HepG2 (cell line): ENCODE data around the gene CREB3. TPM values are rescaled to one million over a fixed set of nuclear protein-coding genes. Genes with fewer than 3 reads are reported as not detected.

Source experiments
- ATAC-seq: fragments of 200-7000 bp; cut with Tn5 transposase; 3 replicates; pipeline ENCODE4 v1.9.1; 2020; ENCODE audit warnings: mild to moderate bottlenecking, moderate library complexity
- BruUV-seq: library from RNA; stranded (reverse); fragments of 400-500 nt; replicated peaks from 2 replicates; lab custom pipeline; 2021; lab: Mats Ljungman, UMichigan
- CTCF ChIA-PET: fragments of 300-600 bp; formaldehyde crosslinking; extraction: SDS; loops from one replicate; lab custom pipeline; 2021; ENCODE audit warnings: low total read pairs, inconsistent platforms, low intra/inter-chr PET ratio; lab: Yijun Ruan, JAX
- POLR2A ChIA-PET: fragments of 350-600 bp; sonication (Branson Sonifier 250); formaldehyde crosslinking; loops from one replicate; lab custom pipeline; 2020; ENCODE audit warnings: antibody characterized with exemption, inconsistent platforms; lab: Yijun Ruan, JAX
- DNase-seq: peaks from one replicate; pipeline ENCODE4 v3.0.0-alpha.2; 2015; ENCODE audit warnings: low spot score
- FAIRE-seq: peaks from 3 replicates; lab custom pipeline; 2011; peaks lifted over from hg19 to GRCh38; lab: Jason Lieb, UNC
- H2AFZ ChIP-seq: one replicate; pipeline ENCODE4 v1.6.1; 2011; ENCODE audit warnings: low read length, inconsistent platforms
- H3K27ac ChIP-seq: fragments of 300-600 bp; 3 replicates; pipeline ENCODE4 v1.8.0; 2011; ENCODE audit warnings: mixed run types, mild to moderate bottlenecking, mixed read lengths, low read length, inconsistent platforms; ENCODE audit not compliant: insufficient read depth; ENCODE audit errors: extremely low read length
- H3K27me3 ChIP-seq, 2 experiments: fragments of 200-600 bp in 1 of 2; 2 replicates in 1 of 2; 3 replicates in 1 of 2; pipeline versions ENCODE4 v1.6.0 to v1.8.0; 2011; ENCODE audit warnings: low read length in 2 of 2, mild to moderate bottlenecking in 2 of 2, moderate library complexity in 2 of 2, inconsistent platforms in 1 of 2; ENCODE audit not compliant: insufficient read depth in 2 of 2, control insufficient read depth in 1 of 2
- H3K36me3 ChIP-seq, 2 experiments: fragments of 200-600 bp in 1 of 2; replicated peaks in 1 of 2; 2 replicates in 1 of 2; 3 replicates in 1 of 2; pipeline versions ENCODE4 v1.5.1 to v1.8.0; 2011; ENCODE audit warnings: low read length in 2 of 2, inconsistent platforms in 1 of 2; ENCODE audit not compliant: insufficient read depth in 2 of 2, control insufficient read depth in 1 of 2
- H3K4me1 ChIP-seq: 2 replicates; pipeline ENCODE4 v1.5.1; 2012; ENCODE audit warnings: low read length, inconsistent platforms; ENCODE audit not compliant: insufficient read depth
- H3K4me2 ChIP-seq: 2 replicates; pipeline ENCODE4 v1.6.0; 2011; ENCODE audit warnings: low read depth, low read length, inconsistent platforms
- H3K4me3 ChIP-seq, 3 experiments: fragments of 200-600 bp in 1 of 3; sonication (generic), shearing (Covaris generic) in 1 of 3; replicated peaks in 1 of 3; 2 replicates each; pipeline ENCODE4 v1.5.1; 2011 to 2016; ENCODE audit warnings: low read length in 3 of 3, inconsistent platforms in 2 of 3, low read depth in 2 of 3, mild to moderate bottlenecking in 2 of 3, control low read depth in 1 of 3, mixed read lengths in 1 of 3; ENCODE audit not compliant: insufficient read depth in 1 of 3
- H3K79me2 ChIP-seq: one replicate; pipeline ENCODE4 v1.6.1; 2011; ENCODE audit warnings: low read length, inconsistent platforms; ENCODE audit not compliant: insufficient read depth
- H3K9ac ChIP-seq: 2 replicates; pipeline ENCODE4 v1.6.0; 2011; ENCODE audit warnings: mild to moderate bottlenecking, low read depth, low read length, inconsistent platforms; ENCODE audit not compliant: insufficient read depth
- H3K9me3 ChIP-seq: 2 replicates; pipeline ENCODE4 v1.5.1; 2012; ENCODE audit warnings: mild to moderate bottlenecking, low read length
- H4K20me1 ChIP-seq: 2 replicates; pipeline ENCODE4 v1.6.0; 2011; ENCODE audit warnings: inconsistent platforms, mild to moderate bottlenecking, low read length, moderate library complexity; ENCODE audit not compliant: insufficient read depth
- MED1 ChIP-seq: sonication (generic); formaldehyde crosslinking; IDR thresholded peaks from 2 replicates; pipeline ENCODE4 v1.4.0; 2020; ENCODE audit warnings: missing genetic modification reagents
- MYNN ChIP-seq: sonication (generic); formaldehyde crosslinking; IDR thresholded peaks from 2 replicates; pipeline ENCODE4 v1.4.0; 2020; ENCODE audit warnings: mild to moderate bottlenecking, low read depth, missing genetic modification reagents
- NR3C1 ChIP-seq: sonication (generic); formaldehyde crosslinking; IDR thresholded peaks from 2 replicates; pipeline ENCODE4 v1.4.0; 2020; ENCODE audit warnings: missing genetic modification reagents
- PAF1 ChIP-seq: IDR thresholded peaks from 2 replicates; pipeline ENCODE4 v1.6.1; 2016; ENCODE audit warnings: missing genetic modification reagents, missing compliant biosample characterization
- PRDM10 ChIP-seq: sonication (generic); formaldehyde crosslinking; IDR thresholded peaks from 2 replicates; pipeline ENCODE4 v1.4.0; 2020; ENCODE audit warnings: low read depth, missing genetic modification reagents
- ZNF253 ChIP-seq: sonication (generic); formaldehyde crosslinking; IDR thresholded peaks from 2 replicates; pipeline ENCODE4 v1.8.0; 2022; ENCODE audit warnings: mild to moderate bottlenecking, missing genetic modification reagents, borderline replicate concordance
- ZNF256 ChIP-seq: sonication (generic); formaldehyde crosslinking; conservative IDR thresholded peaks from 2 replicates; pipeline ENCODE4 v1.4.0; 2020; ENCODE audit warnings: missing genetic modification reagents
- ZNF333 ChIP-seq: sonication (generic); formaldehyde crosslinking; IDR thresholded peaks from 2 replicates; pipeline ENCODE4 v1.4.0; 2020; ENCODE audit warnings: mild to moderate bottlenecking, missing genetic modification reagents, borderline replicate concordance
- ZNF639 ChIP-seq: conservative IDR thresholded peaks from 2 replicates; pipeline ENCODE4 v1.6.1; 2018; ENCODE audit warnings: missing genetic modification reagents
- ZNF710 ChIP-seq: sonication (generic); formaldehyde crosslinking; IDR thresholded peaks from 2 replicates; pipeline ENCODE4 v1.5.0; 2020; ENCODE audit warnings: mild to moderate bottlenecking, missing genetic modification reagents, borderline replicate concordance
- ZNF746 ChIP-seq: sonication (generic); formaldehyde crosslinking; IDR thresholded peaks from 2 replicates; pipeline ENCODE4 v1.8.0; 2022; ENCODE audit warnings: mild to moderate bottlenecking, missing genetic modification reagents
- WGBS: methylation state at CpG from one replicate; pipeline ENCODE4 v1.1.6; 2017; ENCODE audit warnings: low lambda C conversion rate; 5-methylcytosine and 5-hydroxymethylcytosine counted together
- in situ Hi-C: cut with HindIII; loops from 2 replicates; pipeline ENCODE4 v1.10.0; 2017; ENCODE audit warnings: low pct_unique_long_range_greater_than_20kb; ENCODE audit not compliant: extremely low pct_ligation_motif_present
- intact Hi-C: fragments of 100-400 bp; cut with micrococcal nuclease; formaldehyde crosslinking; loops from one replicate; pipeline ENCODE4 v1.10.0; 2022; ENCODE audit not compliant: unreplicated experiment
- polyA plus RNA-seq, 8 experiments: library from polyadenylated mRNA; depleted of rRNA in 3 of 8; stranded (reverse) in 7 of 8; unstranded in 1 of 8; fragments of >200 nt; fragmentation: Illumina TruSeq in 4 of 8; extraction: Trizol in 4 of 8; gene quantifications; 2 replicates each; pipeline versions ENCODE4 v1.2.1 to v1.2.3, GENCODE V29; 2011 to 2016; ENCODE audit warnings: low read depth in 4 of 8, missing spikeins in 1 of 8, mixed read lengths in 1 of 8; ENCODE audit not compliant: insufficient read depth in 1 of 8
- total RNA-seq, 5 experiments: library from RNA; depleted of rRNA; stranded (reverse); fragments of >200 nt; fragmentation: Illumina TruSeq; extraction: Trizol; gene quantifications; 2 replicates each; pipeline ENCODE4 v1.2.3, GENCODE V29; 2016; ENCODE audit warnings: low read depth in 1 of 5

The CREB3 gene
- total and polyA plus RNA-seq, 2 of the 13 experiments (the other 11 are each of a cell fraction or from before 2014, with no cell fraction given) = 11.1 to 34.2 TPM

- no peak overlapping the region for H3K9ac ChIP-seq
- no peak for ATAC-seq
- H2AFZ ChIP-seq = no peak overlapping the region
- in situ Hi-C loops = no loop called here
- intact Hi-C loops = no loop called here
- H3K36me3 ChIP-seq = no peaks in the 10 kb centered on the region
- no peaks in the 10 kb centered on the region for H3K79me2 ChIP-seq
- H4K20me1 ChIP-seq = no peaks in the 10 kb centered on the region
- ChIA-PET CTCF (no interaction called here), POLR2A (no interaction called here)
- H3K4me3 ChIP-seq = no peak overlapping the region
- peaks cover 34% of the 10 kb centered on the region for H3K4me1 ChIP-seq
- H3K9me3 ChIP-seq = no peaks in the 10 kb centered on the region
- WGBS = 68% methylated on average over 2 of the region's 2 CpGs
- no peak for DNase-seq
- no peak for FAIRE-seq
- no peak for TF ChIP-seq MED1
- no peak for TF ChIP-seq PAF1 (CRISPR knock-in tag)
- TF ChIP-seq ZNF746 (CRISPR knock-in tag) = no peak
- TF ChIP-seq ZNF639 = no peak
- no peak for TF ChIP-seq PRDM10 (CRISPR knock-in tag)
- no peak for TF ChIP-seq ZNF333
- TF ChIP-seq MYNN (CRISPR knock-in tag) = no peak
- TF ChIP-seq ZNF253 (CRISPR knock-in tag) = no peak
- TF ChIP-seq NR3C1 (CRISPR knock-in tag) = no peak
- no peak for TF ChIP-seq ZNF256 (CRISPR knock-in tag)
- TF ChIP-seq ZNF710 = no peak
- H3K27me3 ChIP-seq = no peaks in the 10 kb centered on the region
- no peak overlapping the region for H3K27ac ChIP-seq
- no peak overlapping the region for H3K4me2 ChIP-seq
- BruUV-seq = no TSS peak
Measured at GRCh38 chr9:35683323-35683722, 49.1 kb upstream of the CREB3 start.
